SW480 (cell line): Measurements from ENCODE around the gene CTAG1A.
"Not testable (repeated sequence)": the region's sequence is repeated elsewhere in the genome, so short reads cannot be mapped to it uniquely, and the experiment has no call there.

ENCODE experiments used
- DNase-seq: peaks from one replicate; pipeline ENCODE4 v3.0.0-alpha.2; 2016; ENCODE audit warnings: low spot score

The CTAG1A gene

GRCh38 chrX:154584585-154585183, at the start of gene CTAG1A:
TSS of gene CTAG1A (plus strand) at chrX:154585133. CDS start at chrX:154585207, 74 bp downstream.
- DNase-seq: not testable (repeated sequence)

- DNase-seq: no peak
Measured at GRCh38 chrX:154535892-154536291, 49.0 kb upstream of the CTAG1A start.

GRCh38 chrX:154539077-154539476, 45.9 kb upstream of the CTAG1A start:
- DNase-seq: no peak

- not testable (repeated sequence) for DNase-seq
Measured at GRCh38 chrX:154540365-154540764, 44.6 kb upstream of the CTAG1A start.

- DNase-seq: no peak
Measured at GRCh38 chrX:154540897-154541535, 43.9 kb upstream of the CTAG1A start.

- DNase-seq: no peak
Measured at GRCh38 chrX:154541589-154541895, 43.4 kb upstream of the CTAG1A start.

- peak; percentile 53 for DNase-seq
Measured at GRCh38 chrX:154541896-154542722, 42.8 kb upstream of the CTAG1A start.

- no peak for DNase-seq
Measured at GRCh38 chrX:154542723-154543424, 42.1 kb upstream of the CTAG1A start.

- no peak for DNase-seq
Measured at GRCh38 chrX:154545673-154546274, 39.2 kb upstream of the CTAG1A start.

GRCh38 chrX:154546354-154547244, 38.3 kb upstream of the CTAG1A start, which contains the start of gene G6PD:
TSS of gene G6PD (minus strand) at chrX:154546846. CDS start at chrX:154546155, 691 bp downstream.
- peak; percentile 56 for DNase-seq

GRCh38 chrX:154547245-154548027, 37.5 kb upstream of the CTAG1A start, which contains the start of gene IKBKG:
TSS of gene IKBKG (plus strand) at chrX:154547620. CDS start at chrX:154552003, 4,383 bp downstream.
- peak; percentile 86 for DNase-seq

- no peak for DNase-seq
Measured at GRCh38 chrX:154548028-154548316, 37.0 kb upstream of the CTAG1A start.

- no peak for DNase-seq
Measured at GRCh38 chrX:154549766-154550165, 35.2 kb upstream of the CTAG1A start.

GRCh38 chrX:154552112-154552806, 32.7 kb upstream of the CTAG1A start:
- DNase-seq: not testable (repeated sequence)

- DNase-seq: not testable (repeated sequence)
Measured at GRCh38 chrX:154558060-154558690, 26.8 kb upstream of the CTAG1A start.

GRCh38 chrX:154558896-154559295, 26.0 kb upstream of the CTAG1A start:
- DNase-seq: not testable (repeated sequence)

GRCh38 chrX:154560326-154560725, 24.6 kb upstream of the CTAG1A start:
- not testable (repeated sequence) for DNase-seq

- DNase-seq: not testable (repeated sequence)
Measured at GRCh38 chrX:154562295-154562694, 22.6 kb upstream of the CTAG1A start.

GRCh38 chrX:154570361-154570760, 14.6 kb upstream of the CTAG1A start:
- not testable (repeated sequence) for DNase-seq
